BE2C (cell line): Measurements from ENCODE around the gene SMIM29.
"Not testable (repeated sequence)": the region's sequence is repeated elsewhere in the genome, so short reads cannot be mapped to it uniquely, and the experiment has no call there.

Source experiments
- DNase-seq: peaks from one replicate; pipeline ENCODE4 v3.0.0-alpha.2; 2020
- H3K27me3 ChIP-seq: fragments of 250-450 bp; sonication (Bioruptor Pico); 2 replicates; pipeline ENCODE4 v1.5.1; 2020; ENCODE audit warnings: mild to moderate bottlenecking
- H3K36me3 ChIP-seq: fragments of 250-450 bp; sonication (Bioruptor Pico); 2 replicates; pipeline ENCODE4 v1.5.1; 2020; ENCODE audit warnings: mild to moderate bottlenecking
- H3K4me1 ChIP-seq: fragments of 250-450 bp; sonication (Bioruptor Pico); 2 replicates; pipeline ENCODE4 v1.5.1; 2020
- H3K4me3 ChIP-seq: 2 replicates; pipeline ENCODE4 v1.5.1; 2011; ENCODE audit warnings: low read depth, low read length
- H3K9me3 ChIP-seq: fragments of 250-450 bp; sonication (Bioruptor Pico); 2 replicates; pipeline ENCODE4 v1.5.1; 2020
- CTCF ChIP-seq: IDR thresholded peaks from 2 replicates; pipeline ENCODE4 v1.5.1; 2012; ENCODE audit warnings: mild to moderate bottlenecking, low read depth, low read length

The SMIM29 gene

DNA sequence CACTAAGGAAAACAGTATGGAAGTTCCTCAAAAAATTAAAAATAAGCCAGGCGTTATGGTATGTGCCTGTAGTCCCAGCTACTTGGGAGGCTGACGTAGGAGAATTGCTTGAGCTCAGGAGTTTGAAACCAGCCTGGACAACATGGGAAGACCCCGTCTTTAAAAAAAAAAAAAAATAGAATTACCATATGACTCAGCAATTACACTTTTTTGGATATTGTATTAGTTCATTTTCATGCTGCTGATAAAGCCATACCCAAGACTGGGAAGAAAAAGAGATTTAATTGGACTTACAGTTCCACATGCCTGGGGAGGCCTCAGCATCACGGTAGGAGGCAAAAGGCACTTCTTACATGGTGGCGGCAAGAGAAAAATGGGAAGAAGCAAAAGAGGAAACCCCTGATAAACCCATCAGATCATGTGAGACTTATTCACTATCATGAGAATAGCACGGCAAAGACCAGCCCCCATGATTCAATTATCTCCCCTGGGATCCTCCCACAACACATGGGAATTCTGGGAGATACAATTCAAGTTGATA, 10.8 kb upstream of the SMIM29 start:
- Histone ChIP-seq H3K27me3 (no peaks in the 10 kb centered on the region), H3K4me1 (no peaks in the 10 kb centered on the region), H3K9me3 (no peaks in the 10 kb centered on the region), H3K36me3 (no peaks in the 10 kb centered on the region), H3K4me3 (no peak overlapping the region)
- DNase-seq: no peak
- TF ChIP-seq CTCF: no peak

- not testable (repeated sequence) for H3K4me3 ChIP-seq, H3K4me1 ChIP-seq, H3K9me3 ChIP-seq, H3K36me3 ChIP-seq, DNase-seq, H3K27me3 ChIP-seq
These were observed 3.6 kb upstream of the SMIM29 start for GRCh38 chr6:34252395-34252794.

- no peaks in the 10 kb centered on the region for H3K9me3 ChIP-seq
- H3K27me3 ChIP-seq: no peaks in the 10 kb centered on the region
- H3K4me3 ChIP-seq: peak overlapping the region; percentile 78
- TF ChIP-seq CTCF: no peak
- DNase-seq: no peak
- peaks cover 10% of the 10 kb centered on the region for H3K4me1 ChIP-seq
- no peaks in the 10 kb centered on the region; the same call in 1 of the 2 replicates for H3K36me3 ChIP-seq
These were observed 859 bp upstream of the SMIM29 start for GRCh38 chr6:34249469-34250261.

DNA sequence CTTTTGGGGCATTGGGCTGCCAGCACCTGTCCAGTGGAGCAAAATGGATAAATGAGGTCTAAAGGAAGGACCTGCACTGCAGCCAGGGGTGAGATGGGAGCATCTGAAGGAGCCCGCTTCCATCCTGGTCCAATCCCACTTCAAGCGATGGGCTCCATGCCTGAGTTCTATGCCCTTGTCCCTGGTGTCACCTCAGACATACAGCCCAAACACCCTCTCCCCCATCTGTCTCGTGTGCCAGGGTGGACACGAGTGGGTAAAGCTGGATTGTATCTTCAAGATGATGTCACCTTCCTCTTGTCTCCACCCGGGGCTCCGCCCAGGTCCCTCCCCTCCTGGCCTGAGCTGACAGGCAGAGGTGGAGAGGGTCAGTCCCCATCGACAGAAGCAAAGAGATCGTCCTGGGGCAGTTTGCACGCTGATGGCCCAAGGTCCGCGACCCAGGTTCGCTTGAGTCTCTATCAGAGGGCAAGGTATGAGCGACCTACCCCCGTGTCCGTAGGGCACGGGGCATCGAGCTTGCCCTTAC, 544 bp downstream of the SMIM29 start:
- H3K4me3 ChIP-seq: peak overlapping the region; percentile 84
- no peaks in the 10 kb centered on the region for H3K27me3 ChIP-seq
- peak; percentile 42 for DNase-seq
- no peaks in the 10 kb centered on the region for H3K9me3 ChIP-seq
- H3K4me1 ChIP-seq: peaks cover 20% of the 10 kb centered on the region
- no peak for TF ChIP-seq CTCF
- H3K36me3 ChIP-seq: peaks cover 12% of the 10 kb centered on the region

DNA sequence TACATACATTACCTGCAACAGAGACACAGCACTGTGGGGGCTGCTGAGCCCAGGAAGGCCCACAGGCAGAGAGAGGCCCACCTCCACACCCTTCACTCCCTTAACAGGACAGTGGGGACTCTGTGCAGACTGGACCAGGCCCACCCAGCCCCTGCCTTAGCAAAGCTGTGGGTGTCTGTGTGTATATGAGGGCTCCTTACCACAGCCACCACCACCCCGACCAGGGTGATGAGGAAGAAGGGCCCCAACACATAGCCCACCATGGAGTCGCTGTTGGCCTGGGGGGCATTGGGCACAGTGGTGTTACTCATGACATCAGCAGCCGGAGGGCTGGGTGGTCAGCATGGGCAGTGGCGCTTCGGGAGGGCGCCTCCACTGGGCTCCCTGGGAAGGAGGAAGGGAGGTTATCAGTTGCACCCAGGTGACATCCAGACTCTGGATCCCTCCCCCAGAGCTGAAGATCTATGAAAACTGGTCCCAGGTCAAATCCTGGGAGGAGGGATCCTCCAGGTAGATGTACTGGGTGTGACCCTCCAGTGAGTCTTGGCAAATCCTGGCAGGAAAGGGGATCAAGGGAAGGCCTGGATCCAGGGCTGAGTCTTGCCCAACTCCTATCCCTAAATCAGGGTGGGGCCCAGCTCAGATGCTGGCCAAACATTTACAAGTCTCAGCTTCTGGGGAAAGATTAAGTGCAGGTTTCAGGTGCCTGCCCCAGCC, 1.2 kb downstream of the SMIM29 start:
- H3K4me3 ChIP-seq: peak overlapping the region; percentile 84
- no peak for DNase-seq
- peaks cover 18% of the 10 kb centered on the region for H3K36me3 ChIP-seq
- H3K4me1 ChIP-seq: peaks cover 20% of the 10 kb centered on the region
- no peaks in the 10 kb centered on the region for H3K27me3 ChIP-seq
- no peaks in the 10 kb centered on the region for H3K9me3 ChIP-seq
- TF ChIP-seq CTCF: no peak

DNA sequence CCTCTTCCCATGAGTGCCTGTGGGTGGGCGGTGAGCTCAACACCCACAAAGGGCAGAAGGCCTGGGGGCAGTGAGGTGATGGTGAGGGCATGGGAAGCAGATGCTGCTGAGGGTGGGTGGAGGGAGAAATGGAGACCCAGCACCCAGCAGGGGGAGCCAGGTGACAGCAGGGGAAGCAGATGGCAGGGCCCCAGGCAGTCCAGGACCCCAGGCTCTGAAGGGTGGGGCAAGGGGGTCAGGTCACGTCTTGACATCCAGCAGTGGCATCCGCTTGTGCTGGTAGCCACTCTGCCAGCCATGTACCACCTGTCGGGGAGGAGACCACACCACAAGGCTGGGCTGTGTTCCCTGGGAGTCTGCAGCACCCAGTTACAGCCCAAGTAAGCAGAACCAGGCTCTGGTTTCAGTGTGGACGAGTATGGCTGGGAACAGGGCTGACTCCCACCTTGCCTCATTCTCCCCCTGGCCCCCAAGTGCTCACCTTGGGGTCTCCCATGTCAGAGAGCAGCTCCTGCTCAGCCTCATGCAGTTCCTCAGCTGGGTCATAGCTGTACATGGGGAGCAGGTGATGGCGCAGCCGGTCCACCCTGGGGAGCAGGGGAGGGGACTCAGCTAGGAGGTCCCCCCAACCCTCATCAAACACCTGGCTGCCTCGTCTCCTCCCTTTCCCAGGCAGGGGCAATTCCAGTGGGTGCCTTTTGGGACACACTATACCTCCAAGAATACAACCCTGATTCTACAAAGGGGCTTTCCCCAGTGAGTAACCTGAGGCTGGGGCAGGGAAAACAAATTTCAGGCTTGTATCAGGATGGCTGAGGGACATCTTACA, 2.0 kb downstream of the SMIM29 start:
- Histone ChIP-seq H3K27me3 (no peaks in the 10 kb centered on the region), H3K36me3 (peaks cover 27% of the 10 kb centered on the region), H3K4me3 (no peak overlapping the region), H3K9me3 (no peaks in the 10 kb centered on the region), H3K4me1 (peaks cover 20% of the 10 kb centered on the region)
- peak; percentile 75 for TF ChIP-seq CTCF
- DNase-seq: peak; percentile 88
